Renal cortex interstitium (tissue), 11 donors: ENCODE results near the gene RFX8. TPM values are rescaled to one million over a fixed set of nuclear protein-coding genes. Genes with fewer than 3 reads are reported as not detected.

Experiments
- DNase-seq, 11 donors: peaks; one replicate each; pipeline ENCODE4 v3.0.0-alpha.2; 2013; ENCODE audit warnings: low read depth in 9 of 11, low spot score in 4 of 11; ENCODE audit errors: extremely low read depth in 1 of 11
- polyA plus RNA-seq, 3 donors: library from polyadenylated mRNA; unstranded; fragments of 120-200 nt; gene quantifications; one replicate each; pipeline ENCODE4 v1.2.1, GENCODE V29; 2013; ENCODE audit not compliant: insufficient read length in 3 of 3

Gene RFX8
- polyA plus RNA-seq, 3 donors = 0.50 to 1.3 (median 1.1) TPM

- DNase-seq = no peak
Measured at GRCh38 chr2:101496279-101496678, 21.4 kb upstream of the RFX8 start.

GRCh38 chr2:101492936-101493473 is 18.1 kb upstream of the RFX8 start:
- DNase-seq = no peak

GRCh38 chr2:101486994-101487393 is 12.1 kb upstream of the RFX8 start:
- DNase-seq = no peak

- no peak for DNase-seq
Measured at GRCh38 chr2:101486258-101486701, 11.4 kb upstream of the RFX8 start.

- DNase-seq = no peak
Measured at GRCh38 chr2:101485856-101486255, 10.9 kb upstream of the RFX8 start.

GRCh38 chr2:101480764-101481163 is 5.9 kb upstream of the RFX8 start:
- no peak for DNase-seq

- DNase-seq = no peak
Measured at GRCh38 chr2:101479810-101480209, 4.9 kb upstream of the RFX8 start.

GRCh38 chr2:101479328-101479727 is 4.4 kb upstream of the RFX8 start:
- DNase-seq = no peak

- no peak for DNase-seq
Measured at GRCh38 chr2:101478181-101479001, 3.5 kb upstream of the RFX8 start.

GRCh38 chr2:101477556-101477955 is 2.6 kb upstream of the RFX8 start:
- no peak for DNase-seq

- no peak for DNase-seq
Measured at GRCh38 chr2:101476605-101477208, 1.8 kb upstream of the RFX8 start.

- DNase-seq = peak in 6 of 11 donors; percentile 18 to 47 (median 32)
Measured at GRCh38 chr2:101473911-101474701, 806 bp downstream of the RFX8 start.

- no peak for DNase-seq
Measured at GRCh38 chr2:101473591-101473910, 1.4 kb downstream of the RFX8 start.

- no peak for DNase-seq
Measured at GRCh38 chr2:101469863-101470262, 5.0 kb downstream of the RFX8 start.

- DNase-seq = no peak
Measured at GRCh38 chr2:101467306-101467705, 7.6 kb downstream of the RFX8 start.

- DNase-seq = no peak
Measured at GRCh38 chr2:101466426-101466825, 8.5 kb downstream of the RFX8 start.

- DNase-seq = no peak
Measured at GRCh38 chr2:101464841-101465240, 10.1 kb downstream of the RFX8 start.

- peak in 3 of 11 donors; percentile 20 to 28 (median 22) for DNase-seq
Measured at GRCh38 chr2:101463911-101464641, 10.8 kb downstream of the RFX8 start.

- DNase-seq = no peak
Measured at GRCh38 chr2:101463421-101463820, 11.5 kb downstream of the RFX8 start.
